Neural cell (in vitro differentiated cells): ENCODE data around the gene NCKAP1.
"Not testable (repeated sequence)": the region's sequence is repeated elsewhere in the genome, so short reads cannot be mapped to it uniquely, and the experiment has no call there.

ENCODE experiments used
- CTCF ChIP-seq: fragments of 450-650 bp; IDR thresholded peaks from 2 replicates; pipeline ENCODE4 v1.5.1; 2014; ENCODE audit warnings: antibody characterized with exemption, mild to moderate bottlenecking, moderate library complexity; ENCODE audit not compliant: poor library complexity, severe bottlenecking
- EP300 ChIP-seq: fragments of 450-650 bp; conservative IDR thresholded peaks from 2 replicates; pipeline ENCODE4 v1.6.1; 2014; ENCODE audit warnings: antibody characterized with exemption, mild to moderate bottlenecking, moderate library complexity; ENCODE audit not compliant: poor library complexity, severe bottlenecking
- EZH2 ChIP-seq: fragments of 200-600, 300-800 bp; shearing (Covaris generic), sonication (generic); IDR thresholded peaks from 2 replicates; pipeline ENCODE4 v1.6.1; 2014; ENCODE audit warnings: antibody characterized with exemption, low read length, borderline replicate concordance, mild to moderate bottlenecking; ENCODE audit not compliant: insufficient read depth, poor library complexity, severe bottlenecking
- POLR2AphosphoS5 ChIP-seq: IDR thresholded peaks from 2 replicates; pipeline ENCODE4 v1.6.1; 2012
- RAD21 ChIP-seq: fragments of 450-650 bp; conservative IDR thresholded peaks from 2 replicates; pipeline ENCODE4 v1.6.1; 2014; ENCODE audit warnings: antibody characterized with exemption, mild to moderate bottlenecking, moderate library complexity
- REST ChIP-seq: IDR thresholded peaks from 2 replicates; pipeline ENCODE4 v1.6.1; 2012; ENCODE audit warnings: borderline replicate concordance
- TAF1 ChIP-seq: IDR thresholded peaks from 2 replicates; pipeline ENCODE4 v1.6.1; 2012; ENCODE audit warnings: low read depth

- TF ChIP-seq CTCF, POLR2AphosphoS5, EZH2, RAD21, EP300, TAF1, REST: not testable (repeated sequence)
Observed at GRCh38 chr2:183043580-183043979, 5.3 kb upstream of the NCKAP1 start.
